CD4-positive, alpha-beta T cell (primary cell): ENCODE data around the gene ANGPTL2. TPM values are rescaled to one million over a fixed set of nuclear protein-coding genes. Genes with fewer than 3 reads are reported as not detected.

Experiments
- ATAC-seq: fragments of 200-7000 bp; cut with Tn5 transposase; one replicate; pipeline ENCODE4 v1.10.0; 2022; ENCODE audit warnings: mild to moderate bottlenecking; ENCODE audit not compliant: poor library complexity
- CTCF ChIA-PET: fragments of 350-600 bp; sonication (Branson Sonifier 250); formaldehyde crosslinking; loops from one replicate; lab custom pipeline; 2021; ENCODE audit warnings: antibody characterized with exemption, inconsistent platforms; lab: Charles Lee
- POLR2A ChIA-PET: fragments of 350-600 bp; sonication (Branson Sonifier 250); formaldehyde crosslinking; loops from one replicate; lab custom pipeline; 2021; ENCODE audit warnings: antibody characterized with exemption, inconsistent platforms; lab: Charles Lee
- DNase-seq, 14 experiments: peaks; one replicate each; pipeline ENCODE4 v3.0.0-alpha.2; 2013 to 2020; ENCODE audit warnings: mixed read lengths in 2 of 14
- H3K27ac ChIP-seq, 2 donors: one replicate each; pipeline versions ENCODE4 v1.5.1 to v1.7.0; 2013; ENCODE audit warnings: low read length in 2 of 2, low read depth in 1 of 2, mild to moderate bottlenecking in 1 of 2
- H3K27me3 ChIP-seq, 2 experiments: 1 replicate in 1 of 2; 2 replicates in 1 of 2; pipeline versions ENCODE4 v1.6.1 to v1.7.0; 2013; ENCODE audit warnings: low read length in 2 of 2, control low read depth in 1 of 2, mild to moderate bottlenecking in 1 of 2, moderate library complexity in 1 of 2; ENCODE audit not compliant: insufficient read depth in 2 of 2, control insufficient read depth in 1 of 2
- H3K36me3 ChIP-seq: one replicate; pipeline ENCODE4 v1.6.1; 2013; ENCODE audit warnings: low read length, control low read depth; ENCODE audit not compliant: insufficient read depth
- H3K4me1 ChIP-seq: one replicate; pipeline ENCODE4 v1.6.1; 2013; ENCODE audit warnings: low read length, control low read depth; ENCODE audit not compliant: insufficient read depth
- H3K4me3 ChIP-seq: one replicate; pipeline ENCODE4 v1.5.1; 2013; ENCODE audit warnings: mild to moderate bottlenecking, low read length, moderate library complexity
- H3K9me3 ChIP-seq, 2 experiments: 1 replicate in 1 of 2; 2 replicates in 1 of 2; pipeline versions ENCODE4 v1.6.1 to v1.7.0; 2013; ENCODE audit warnings: low read length in 2 of 2, mild to moderate bottlenecking in 2 of 2, control low read depth in 1 of 2, moderate library complexity in 1 of 2; ENCODE audit not compliant: control insufficient read depth in 1 of 2, insufficient read depth in 1 of 2
- H3K27ac Mint-ChIP-seq: one replicate; pipeline ENCODE4 v1.8.0; 2020; ENCODE audit warnings: mixed read lengths
- H3K27me3 Mint-ChIP-seq: one replicate; pipeline ENCODE4 v1.8.0; 2021; ENCODE audit warnings: mixed read lengths
- H3K36me3 Mint-ChIP-seq: one replicate; pipeline ENCODE4 v1.8.0; 2021; ENCODE audit warnings: low read depth, mixed read lengths
- H3K4me1 Mint-ChIP-seq: one replicate; pipeline ENCODE4 v1.8.0; 2021; ENCODE audit warnings: low read depth, mixed read lengths
- H3K4me3 Mint-ChIP-seq: one replicate; pipeline ENCODE4 v1.8.0; 2020; ENCODE audit warnings: mild to moderate bottlenecking, mixed read lengths
- H3K9me3 Mint-ChIP-seq: one replicate; pipeline ENCODE4 v1.8.0; 2020; ENCODE audit warnings: mixed read lengths
- intact Hi-C, 2 experiments: fragments of 100-400 bp; cut with DNase I in 1 of 2; cut with micrococcal nuclease in 1 of 2; formaldehyde crosslinking; loops; one replicate each; pipeline versions ENCODE4 v1.15.1 to v1.9.0; 2023 to 2025; cut with DNase I, micrococcal nuclease
- total RNA-seq, 174 experiments: library from RNA in 2 of 174; stranded (reverse) in 2 of 174; gene quantifications; one replicate each; pipeline ENCODE4 v1.2.3 and lab custom pipeline; 2021 to 2026
- TF ChIP-seq, protein P1 (sequence below): fragments of 200-600 bp; IDR thresholded peaks from one replicate; pipeline ENCODE4 v1.8.0; 2022; ENCODE audit warnings: antibody characterized with exemption, mild to moderate bottlenecking

Gene ANGPTL2
- total RNA-seq, 2 experiments from 2014 or later, result not detected

DNA sequence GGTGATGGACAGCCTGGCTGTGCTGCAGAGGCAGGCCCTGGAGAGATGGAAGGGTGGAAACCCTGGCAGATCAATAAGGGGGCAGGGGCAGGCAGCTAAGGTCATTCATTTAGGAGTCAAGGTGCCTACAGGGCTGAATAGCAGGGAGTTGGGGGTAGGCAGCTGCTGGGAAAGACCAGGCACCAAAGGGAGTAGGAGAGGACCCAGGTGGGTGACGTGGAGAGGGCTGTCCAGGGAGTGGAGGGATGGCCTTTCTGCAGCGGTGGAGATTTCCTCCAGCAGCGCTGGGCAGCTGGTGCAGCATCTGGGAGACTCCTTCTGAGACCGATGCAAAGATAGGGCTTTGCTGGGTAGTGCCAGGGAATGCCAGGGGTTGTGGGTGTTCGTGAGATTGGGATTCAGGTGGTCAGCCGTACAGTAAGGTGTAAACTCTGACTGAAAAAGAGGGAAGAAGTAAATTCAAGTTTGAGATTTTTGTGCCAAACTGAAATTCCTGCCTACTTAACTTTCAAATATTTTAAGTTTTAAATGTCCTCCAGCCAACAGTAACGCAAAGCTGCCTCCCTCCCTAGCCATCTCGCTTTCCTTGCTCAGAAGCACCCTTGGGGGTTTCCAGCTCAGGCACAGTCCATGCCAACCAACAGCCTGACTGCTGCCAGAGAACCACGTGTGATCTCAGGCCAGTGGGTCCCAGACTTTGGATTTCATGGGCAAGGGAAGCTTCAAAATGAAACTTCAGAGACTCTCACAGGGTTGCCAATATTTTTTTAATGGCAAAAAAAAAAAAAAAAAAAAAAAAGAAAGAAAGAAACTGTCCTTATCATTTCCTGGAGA is 18.6 kb upstream of the ANGPTL2 start:
- no peak overlapping the region for H3K4me3 Mint-ChIP-seq
- intact Hi-C loops, result no loop called here
- CTCF ChIA-PET, result interaction anchor here (0.6 kb wide), 1 partner anchor 636 kb away, joined by 3 read pairs; no protein-coding TSS in a partner anchor
- POLR2A ChIA-PET, result interaction anchor here (0.6 kb wide), 1 partner anchor 229 kb away, joined by 3 read pairs; no protein-coding TSS in a partner anchor
- no peaks in the 10 kb centered on the region for H3K4me1 ChIP-seq
- DNase-seq (peak in 1 of 14 experiments; percentile 20), ATAC-seq (no peak)
- no peaks in the 10 kb centered on the region for H3K36me3 ChIP-seq
- H3K9me3 ChIP-seq, result no peaks in the 10 kb centered on the region
- no peak overlapping the region for H3K27ac Mint-ChIP-seq
- no peaks in the 10 kb centered on the region for H3K36me3 Mint-ChIP-seq
- no peaks in the 10 kb centered on the region for H3K27me3 ChIP-seq
- H3K4me1 Mint-ChIP-seq, result no peaks in the 10 kb centered on the region
- no peak overlapping the region for H3K27ac ChIP-seq
- peaks cover under 1% of the 10 kb centered on the region for H3K9me3 Mint-ChIP-seq
- no peaks in the 10 kb centered on the region for H3K27me3 Mint-ChIP-seq
- H3K4me3 ChIP-seq, result no peak overlapping the region
- TF ChIP-seq, protein P1, sequence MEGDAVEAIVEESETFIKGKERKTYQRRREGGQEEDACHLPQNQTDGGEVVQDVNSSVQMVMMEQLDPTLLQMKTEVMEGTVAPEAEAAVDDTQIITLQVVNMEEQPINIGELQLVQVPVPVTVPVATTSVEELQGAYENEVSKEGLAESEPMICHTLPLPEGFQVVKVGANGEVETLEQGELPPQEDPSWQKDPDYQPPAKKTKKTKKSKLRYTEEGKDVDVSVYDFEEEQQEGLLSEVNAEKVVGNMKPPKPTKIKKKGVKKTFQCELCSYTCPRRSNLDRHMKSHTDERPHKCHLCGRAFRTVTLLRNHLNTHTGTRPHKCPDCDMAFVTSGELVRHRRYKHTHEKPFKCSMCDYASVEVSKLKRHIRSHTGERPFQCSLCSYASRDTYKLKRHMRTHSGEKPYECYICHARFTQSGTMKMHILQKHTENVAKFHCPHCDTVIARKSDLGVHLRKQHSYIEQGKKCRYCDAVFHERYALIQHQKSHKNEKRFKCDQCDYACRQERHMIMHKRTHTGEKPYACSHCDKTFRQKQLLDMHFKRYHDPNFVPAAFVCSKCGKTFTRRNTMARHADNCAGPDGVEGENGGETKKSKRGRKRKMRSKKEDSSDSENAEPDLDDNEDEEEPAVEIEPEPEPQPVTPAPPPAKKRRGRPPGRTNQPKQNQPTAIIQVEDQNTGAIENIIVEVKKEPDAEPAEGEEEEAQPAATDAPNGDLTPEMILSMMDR, result no peak

DNA sequence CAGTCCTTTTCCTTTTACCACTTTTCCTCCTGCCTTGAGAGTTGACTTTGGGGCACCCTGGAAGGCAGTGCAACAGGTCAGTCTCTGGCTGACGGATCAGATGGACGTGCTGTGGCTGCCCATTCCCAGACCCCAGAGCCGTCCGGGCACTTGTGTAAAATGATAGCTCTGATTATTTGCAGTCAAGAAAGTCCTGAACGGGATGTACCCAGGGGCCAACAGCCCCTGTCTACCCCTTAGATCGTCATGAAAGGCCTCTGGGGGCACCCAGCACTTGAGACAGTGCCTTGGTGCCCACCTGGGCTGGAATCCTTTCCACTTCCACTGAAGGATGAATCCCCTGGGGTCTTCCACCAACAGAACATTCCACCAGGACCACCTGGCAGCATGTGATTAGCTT is 17.7 kb upstream of the ANGPTL2 start:
- Histone ChIP-seq H3K36me3 (no peaks in the 10 kb centered on the region), H3K9me3 (no peaks in the 10 kb centered on the region), H3K4me1 (no peaks in the 10 kb centered on the region), H3K27me3 (no peaks in the 10 kb centered on the region), H3K27ac (no peak overlapping the region), H3K4me3 (no peak overlapping the region)
- TF ChIP-seq, protein P1, result no peak
- Mint-ChIP-seq H3K27ac (no peak overlapping the region), H3K36me3 (no peaks in the 10 kb centered on the region), H3K4me1 (no peaks in the 10 kb centered on the region), H3K9me3 (no peaks in the 10 kb centered on the region), H3K4me3 (no peak overlapping the region), H3K27me3 (no peaks in the 10 kb centered on the region)
- peak in 1 of 14 experiments; percentile 8 for DNase-seq
- CTCF ChIA-PET, result no interaction called here
- POLR2A ChIA-PET, result interaction anchor here (0.6 kb wide), 1 partner anchor 228 kb away, joined by 3 read pairs; no protein-coding TSS in a partner anchor
- ATAC-seq, result no peak
- intact Hi-C loops, result no loop called here

DNA sequence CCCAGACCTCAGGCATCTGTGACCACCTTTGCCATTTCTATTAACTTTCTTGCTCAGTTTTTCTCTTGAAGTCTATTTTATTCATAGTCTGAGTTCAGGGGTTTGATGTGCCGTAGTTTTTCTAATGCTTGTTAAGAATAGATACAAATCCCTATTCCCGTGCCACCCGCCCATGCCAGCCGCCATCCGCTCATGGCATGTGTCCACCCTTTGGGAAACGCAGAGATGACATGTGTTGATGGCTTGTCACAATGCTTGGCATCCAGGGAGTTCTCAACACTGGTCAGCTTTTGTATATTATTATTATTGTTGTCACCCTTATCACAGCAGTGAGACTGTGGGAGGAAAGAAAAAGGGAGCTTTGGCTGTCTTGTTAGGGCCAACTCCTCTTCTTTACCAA is 17.3 kb upstream of the ANGPTL2 start:
- no peaks in the 10 kb centered on the region for H3K4me1 Mint-ChIP-seq
- ATAC-seq (no peak), DNase-seq (peak in 1 of 14 experiments; percentile 16)
- no peaks in the 10 kb centered on the region for H3K9me3 Mint-ChIP-seq
- H3K36me3 Mint-ChIP-seq, result no peaks in the 10 kb centered on the region
- H3K27ac Mint-ChIP-seq, result no peak overlapping the region
- H3K4me3 Mint-ChIP-seq, result no peak overlapping the region
- Histone ChIP-seq H3K4me1 (no peaks in the 10 kb centered on the region), H3K27ac (no peak overlapping the region), H3K27me3 (no peaks in the 10 kb centered on the region), H3K9me3 (no peaks in the 10 kb centered on the region), H3K4me3 (no peak overlapping the region), H3K36me3 (no peaks in the 10 kb centered on the region)
- ChIA-PET POLR2A (no interaction called here), CTCF (no interaction called here)
- intact Hi-C loops, result no loop called here
- H3K27me3 Mint-ChIP-seq, result no peaks in the 10 kb centered on the region
- TF ChIP-seq, protein P1, result no peak
